Panc1 (cell line): Measurements from ENCODE around the gene CCL20. TPM values are rescaled to one million over a fixed set of nuclear protein-coding genes. Genes with fewer than 3 reads are reported as not detected.

ENCODE experiments used
- ATAC-seq: fragments of 200-7000 bp; cut with Tn5 transposase; 2 replicates; pipeline ENCODE4 v1.9.1; 2020; ENCODE audit warnings: mild to moderate bottlenecking, moderate library complexity
- BruUV-seq: library from RNA; stranded (reverse); fragments of 400-500 nt; replicated peaks from 2 replicates; lab custom pipeline; 2021; lab: Mats Ljungman, UMichigan
- CTCF ChIA-PET: fragments of 300-600 bp; sonication (Branson Sonifier 250); formaldehyde crosslinking; loops from one replicate; lab custom pipeline; 2022; ENCODE audit warnings: antibody characterized with exemption; lab: Charles Lee
- POLR2A ChIA-PET: fragments of 300-600 bp; sonication (Branson Sonifier 250); formaldehyde crosslinking; loops from one replicate; lab custom pipeline; 2022; ENCODE audit warnings: antibody characterized with exemption; lab: Charles Lee
- DNase-seq: peaks from one replicate; pipeline ENCODE4 v3.0.0-alpha.2; 2010; ENCODE audit warnings: low read depth, low spot score
- H3K27ac ChIP-seq: 2 replicates; pipeline ENCODE4 v1.5.1; 2011; ENCODE audit warnings: mild to moderate bottlenecking, low read length, inconsistent platforms
- H3K27me3 ChIP-seq: fragments of 200-500 bp; sonication (Bioruptor generic); 2 replicates; pipeline ENCODE4 v1.6.0; 2014; ENCODE audit warnings: low read length, inconsistent platforms; ENCODE audit not compliant: control insufficient read depth, insufficient read depth
- H3K36me3 ChIP-seq: fragments of 200-500 bp; sonication (Bioruptor generic); 2 replicates; pipeline ENCODE4 v1.5.1; 2014; ENCODE audit warnings: inconsistent platforms, mild to moderate bottlenecking, low read length, moderate library complexity; ENCODE audit not compliant: control insufficient read depth, insufficient read depth
- H3K4me1 ChIP-seq: 2 replicates; pipeline ENCODE4 v1.5.1; 2011; ENCODE audit warnings: inconsistent platforms, mild to moderate bottlenecking, low read length, moderate library complexity; ENCODE audit not compliant: control insufficient read depth, insufficient read depth
- H3K4me3 ChIP-seq, 2 experiments: 2 replicates each; pipeline ENCODE4 v1.5.1; 2011 to 2012; ENCODE audit warnings: low read depth in 2 of 2, low read length in 2 of 2, mild to moderate bottlenecking in 2 of 2, inconsistent platforms in 1 of 2, moderate library complexity in 1 of 2
- H3K9me3 ChIP-seq: fragments of 200-500 bp; sonication (Bioruptor generic); 2 replicates; pipeline ENCODE4 v1.5.1; 2014; ENCODE audit warnings: low read depth, mild to moderate bottlenecking, inconsistent platforms, low read length, moderate library complexity; ENCODE audit not compliant: control insufficient read depth, insufficient read depth
- POLR2AphosphoS5 ChIP-seq: IDR thresholded peaks from 2 replicates; pipeline ENCODE4 v1.6.1; 2012; ENCODE audit warnings: mild to moderate bottlenecking, low read depth, low read length, moderate library complexity
- SIN3A ChIP-seq: IDR thresholded peaks from 2 replicates; pipeline ENCODE4 v1.6.1; 2012; ENCODE audit warnings: low read depth, mild to moderate bottlenecking, low read length, moderate library complexity, borderline replicate concordance; ENCODE audit not compliant: insufficient read depth
- TCF7L2 ChIP-seq: IDR thresholded peaks from 2 replicates; pipeline ENCODE4 v1.6.1; 2011; ENCODE audit warnings: mild to moderate bottlenecking, low read depth, low read length, inconsistent platforms
- in situ Hi-C: cut with HindIII; loops from 2 replicates; pipeline ENCODE4 v1.10.0; 2016; ENCODE audit warnings: low sequenced_read_pairs, low pct_unique_long_range_greater_than_20kb
- intact Hi-C: fragments of 100-400 bp; cut with micrococcal nuclease; formaldehyde crosslinking; loops from one replicate; pipeline ENCODE4 v1.10.0; 2022; ENCODE audit not compliant: unreplicated experiment
- total RNA-seq: library from RNA; stranded (reverse); gene quantifications from one replicate; pipeline ENCODE4 v1.2.1, GENCODE V29; 2021; ENCODE audit not compliant: unreplicated experiment
- TF ChIP-seq, protein P1 (sequence below): fragments of 450-650 bp; IDR thresholded peaks from 2 replicates; pipeline ENCODE4 v1.5.1; 2017; ENCODE audit warnings: mild to moderate bottlenecking
- TF ChIP-seq, protein P2 (sequence below), 2 experiments: IDR thresholded peaks; 2 replicates each; pipeline ENCODE4 v1.6.1; 2011 to 2012; ENCODE audit warnings: low read depth in 2 of 2, control low read depth in 1 of 2, low read length in 1 of 2, mild to moderate bottlenecking in 1 of 2, moderate library complexity in 1 of 2; ENCODE audit not compliant: insufficient read depth in 1 of 2

CCL20 gene
- total RNA-seq, 1 experiment from 2014 or later, result not detected

DNA sequence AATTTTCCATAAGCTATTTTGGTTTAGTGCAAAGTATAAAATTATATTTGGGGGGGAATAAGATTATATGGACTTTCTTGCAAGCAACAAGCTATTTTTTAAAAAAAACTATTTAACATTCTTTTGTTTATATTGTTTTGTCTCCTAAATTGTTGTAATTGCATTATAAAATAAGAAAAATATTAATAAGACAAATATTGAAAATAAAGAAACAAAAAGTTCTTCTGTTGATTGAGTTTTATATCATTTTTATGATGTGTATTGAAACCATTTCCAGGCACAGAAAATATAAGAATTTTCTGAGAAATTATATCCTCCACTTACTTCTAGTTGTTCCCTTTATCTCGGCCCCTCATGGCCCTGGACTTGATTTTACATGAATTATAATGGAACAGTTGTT, 3.7 kb downstream of the CCL20 start:
- no peaks in the 10 kb centered on the region; the same call in 1 of the 2 replicates for H3K9me3 ChIP-seq
- DNase-seq, result no peak
- ATAC-seq, result no peak
- ChIA-PET POLR2A (no interaction called here), CTCF (no interaction called here)
- BruUV-seq, result no TSS peak
- no peaks in the 10 kb centered on the region for H3K36me3 ChIP-seq
- peak overlapping the region; percentile 69 for H3K27ac ChIP-seq
- TF ChIP-seq SIN3A (no peak), TCF7L2 (no peak), POLR2AphosphoS5 (no peak)
- TF ChIP-seq, protein P1, sequence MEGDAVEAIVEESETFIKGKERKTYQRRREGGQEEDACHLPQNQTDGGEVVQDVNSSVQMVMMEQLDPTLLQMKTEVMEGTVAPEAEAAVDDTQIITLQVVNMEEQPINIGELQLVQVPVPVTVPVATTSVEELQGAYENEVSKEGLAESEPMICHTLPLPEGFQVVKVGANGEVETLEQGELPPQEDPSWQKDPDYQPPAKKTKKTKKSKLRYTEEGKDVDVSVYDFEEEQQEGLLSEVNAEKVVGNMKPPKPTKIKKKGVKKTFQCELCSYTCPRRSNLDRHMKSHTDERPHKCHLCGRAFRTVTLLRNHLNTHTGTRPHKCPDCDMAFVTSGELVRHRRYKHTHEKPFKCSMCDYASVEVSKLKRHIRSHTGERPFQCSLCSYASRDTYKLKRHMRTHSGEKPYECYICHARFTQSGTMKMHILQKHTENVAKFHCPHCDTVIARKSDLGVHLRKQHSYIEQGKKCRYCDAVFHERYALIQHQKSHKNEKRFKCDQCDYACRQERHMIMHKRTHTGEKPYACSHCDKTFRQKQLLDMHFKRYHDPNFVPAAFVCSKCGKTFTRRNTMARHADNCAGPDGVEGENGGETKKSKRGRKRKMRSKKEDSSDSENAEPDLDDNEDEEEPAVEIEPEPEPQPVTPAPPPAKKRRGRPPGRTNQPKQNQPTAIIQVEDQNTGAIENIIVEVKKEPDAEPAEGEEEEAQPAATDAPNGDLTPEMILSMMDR, result no peak
- TF ChIP-seq, protein P2, sequence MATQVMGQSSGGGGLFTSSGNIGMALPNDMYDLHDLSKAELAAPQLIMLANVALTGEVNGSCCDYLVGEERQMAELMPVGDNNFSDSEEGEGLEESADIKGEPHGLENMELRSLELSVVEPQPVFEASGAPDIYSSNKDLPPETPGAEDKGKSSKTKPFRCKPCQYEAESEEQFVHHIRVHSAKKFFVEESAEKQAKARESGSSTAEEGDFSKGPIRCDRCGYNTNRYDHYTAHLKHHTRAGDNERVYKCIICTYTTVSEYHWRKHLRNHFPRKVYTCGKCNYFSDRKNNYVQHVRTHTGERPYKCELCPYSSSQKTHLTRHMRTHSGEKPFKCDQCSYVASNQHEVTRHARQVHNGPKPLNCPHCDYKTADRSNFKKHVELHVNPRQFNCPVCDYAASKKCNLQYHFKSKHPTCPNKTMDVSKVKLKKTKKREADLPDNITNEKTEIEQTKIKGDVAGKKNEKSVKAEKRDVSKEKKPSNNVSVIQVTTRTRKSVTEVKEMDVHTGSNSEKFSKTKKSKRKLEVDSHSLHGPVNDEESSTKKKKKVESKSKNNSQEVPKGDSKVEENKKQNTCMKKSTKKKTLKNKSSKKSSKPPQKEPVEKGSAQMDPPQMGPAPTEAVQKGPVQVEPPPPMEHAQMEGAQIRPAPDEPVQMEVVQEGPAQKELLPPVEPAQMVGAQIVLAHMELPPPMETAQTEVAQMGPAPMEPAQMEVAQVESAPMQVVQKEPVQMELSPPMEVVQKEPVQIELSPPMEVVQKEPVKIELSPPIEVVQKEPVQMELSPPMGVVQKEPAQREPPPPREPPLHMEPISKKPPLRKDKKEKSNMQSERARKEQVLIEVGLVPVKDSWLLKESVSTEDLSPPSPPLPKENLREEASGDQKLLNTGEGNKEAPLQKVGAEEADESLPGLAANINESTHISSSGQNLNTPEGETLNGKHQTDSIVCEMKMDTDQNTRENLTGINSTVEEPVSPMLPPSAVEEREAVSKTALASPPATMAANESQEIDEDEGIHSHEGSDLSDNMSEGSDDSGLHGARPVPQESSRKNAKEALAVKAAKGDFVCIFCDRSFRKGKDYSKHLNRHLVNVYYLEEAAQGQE (IDR thresholded peaks at IDR 0.05; ENCODE audit: insufficient read depth in 1 of 2, low read depth in 2 of 2, low read length in 1 of 2), result no peak
- no peaks in the 10 kb centered on the region for H3K27me3 ChIP-seq
- intact Hi-C loops, result no loop called here
- H3K4me1 ChIP-seq, result peaks cover 5% of the 10 kb centered on the region; the same call in 1 of the 2 replicates
- in situ Hi-C loops, result no loop called here
- H3K4me3 ChIP-seq, result peak overlapping the region in 1 of 2 experiments; percentile 38; a peak in 1 of 4 replicates

DNA sequence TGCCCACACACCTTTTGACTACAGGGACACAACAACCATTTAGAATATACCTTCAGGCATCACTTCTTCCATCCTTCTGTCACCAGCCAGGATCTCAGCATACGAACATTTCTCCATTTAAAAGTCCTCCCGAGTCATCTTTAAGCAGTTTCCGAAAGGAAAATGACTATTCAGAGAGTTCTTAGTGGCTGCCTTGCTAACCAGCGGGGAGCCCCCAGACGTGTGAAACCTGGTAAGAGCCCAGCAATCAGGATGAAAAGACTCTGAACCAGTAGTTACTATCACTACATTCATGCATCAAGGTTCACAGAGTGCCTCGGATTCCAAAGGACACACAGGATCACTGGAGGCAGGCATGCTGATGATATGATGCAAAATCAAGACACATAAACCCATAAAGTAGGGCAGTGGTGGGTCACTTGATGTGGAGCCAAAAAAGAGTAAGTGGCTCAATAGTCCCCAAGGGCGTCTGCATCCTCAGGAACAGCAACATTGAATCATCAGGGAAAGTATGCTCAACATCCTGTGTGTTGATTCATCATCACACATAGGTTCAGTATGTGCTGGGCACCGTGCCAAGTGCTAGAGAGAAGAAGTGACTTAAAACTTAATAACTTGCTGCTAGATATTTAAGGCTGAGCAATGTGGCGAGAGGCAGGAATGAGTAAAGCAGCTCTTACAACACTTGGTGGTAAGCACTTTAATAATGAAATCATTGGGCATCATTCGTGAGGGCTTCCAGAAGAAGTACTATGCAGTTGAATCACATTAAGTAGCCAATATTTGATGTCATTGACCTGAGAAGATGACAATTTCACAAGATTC, 4.4 kb downstream of the CCL20 start:
- Histone ChIP-seq H3K36me3 (no peaks in the 10 kb centered on the region), H3K4me1 (peaks cover 5% of the 10 kb centered on the region; the same call in 1 of the 2 replicates), H3K4me3 (peak overlapping the region in 1 of 2 experiments; percentile 38; a peak in 2 of 4 replicates), H3K27ac (peak overlapping the region; percentile 69), H3K9me3 (no peaks in the 10 kb centered on the region; the same call in 1 of the 2 replicates), H3K27me3 (no peaks in the 10 kb centered on the region)
- ATAC-seq (peak; percentile 96), DNase-seq (peak; percentile 99)
- BruUV-seq, result no TSS peak
- CTCF ChIA-PET, result no interaction called here
- POLR2A ChIA-PET, result no interaction called here
- intact Hi-C loops (no loop called here), in situ Hi-C loops (no loop called here)
- TF ChIP-seq, protein P2 (IDR thresholded peaks at IDR 0.05; ENCODE audit: insufficient read depth in 1 of 2, low read depth in 2 of 2, low read length in 1 of 2), result no peak
- TF ChIP-seq POLR2AphosphoS5 (peak; percentile 64; the same call in 1 of the 2 replicates), TCF7L2 (peak; percentile 47), SIN3A (no peak)
- TF ChIP-seq, protein P1, result no peak
